H1 (cell line): Measurements from ENCODE around the gene PVR. TPM values are rescaled to one million over a fixed set of nuclear protein-coding genes. Genes with fewer than 3 reads are reported as not detected.

Experiments
- microRNA counts: library from miRNA; unstranded; fragments of <30 nt; microRNA quantifications from one replicate; lab custom pipeline; 2015
- microRNA-seq, 2 experiments: library from miRNA; unstranded; fragments of <30 nt; microRNA quantifications; one replicate each; pipeline versions ENCODE4 to v1.2.0, GENCODE V29; 2016 to 2020; ENCODE audit warnings: borderline microRNAs expressed in 2 of 2, borderline number of aligned reads in 2 of 2, borderline replicate concordance in 1 of 2
- polyA plus RNA-seq, 7 experiments: library from polyadenylated mRNA; depleted of rRNA in 3 of 7; stranded (reverse) in 5 of 7; unstranded in 2 of 7; fragments of >200 nt in 5 of 7; fragments of 200-250 nt in 2 of 7; gene quantifications; 1 replicate in 5 of 7; 2 replicates in 1 of 7; 4 replicates in 1 of 7; pipeline versions ENCODE4 v1.2.1 to v1.2.3, GENCODE V29; 2011 to 2013; ENCODE audit warnings: missing spikeins in 2 of 7, mixed read lengths in 2 of 7
- total RNA-seq: library from RNA; stranded (reverse); fragmentation: NEBNext Ultra II Directional; extraction: Animal tissue kit (Norgen Biotek cat#: 25700); gene quantifications from 2 replicates; pipeline ENCODE4 v1.2.1, GENCODE V29; 2021

Gene PVR
- total and polyA plus RNA-seq, 2 of the 8 experiments (the other 6 are each of a cell fraction or from before 2014, with no cell fraction given) = 13.3 to 14.8 TPM

MicroRNAs within 50 kb of the gene (microRNA counts, 767-probe panel; counts per million panel counts)
- 879 counts per million, percentile 95 among the panel's probes with 10 or more counts for microRNA hsa-miR-4531 (lab: Ali Mortazavi, UCI)

Small RNA genes lying within 50 kb of the gene (microRNA-seq; reads per million reads assigned to microRNA genes)
- gene MIR4531 = 0 reads per million in 2 experiments

Other genes starting within 250 kb of the PVR start
- gene ZNF285, start 242.3 kb upstream of the PVR start, total RNA-seq = 1.7 and 2.5 TPM in 2 replicates
- gene ZNF285, start 242.3 kb upstream of the PVR start, polyA plus RNA-seq (2011; rRNA removed) = 0.50 and 0.83 TPM in 2 replicates
- 3.0 and 3.9 TPM in 2 replicates for gene ZNF229, start 195.4 kb upstream of the PVR start, total RNA-seq
- gene ZNF229, start 195.4 kb upstream of the PVR start, polyA plus RNA-seq (2011; rRNA removed) = 0.49 and 0.74 TPM in 2 replicates
- 7.3 and 8.5 TPM in 2 replicates for gene ZNF180, start 143.4 kb upstream of the PVR start, total RNA-seq
- 1.2 and 1.3 TPM in 2 replicates for gene ZNF180, start 143.4 kb upstream of the PVR start, polyA plus RNA-seq (2011; rRNA removed)
- gene CEACAM20, start 114.2 kb upstream of the PVR start, total RNA-seq = not detected in 2 replicates
- not detected in 2 replicates for gene CEACAM20, start 114.2 kb upstream of the PVR start, polyA plus RNA-seq (2011; rRNA removed)
- not detected in 2 replicates for gene IGSF23, start 30.3 kb upstream of the PVR start, total RNA-seq
- gene IGSF23, start 30.3 kb upstream of the PVR start, polyA plus RNA-seq (2011; rRNA removed) = not detected in 2 replicates
- 2.7 and 3.1 TPM in 2 replicates for gene CEACAM19, start 27.6 kb downstream of the PVR start, total RNA-seq
- 3.4 and 4.0 TPM in 2 replicates for gene CEACAM19, start 27.6 kb downstream of the PVR start, polyA plus RNA-seq (2011; rRNA removed)
- not detected in 2 replicates for gene CEACAM16, start 55.2 kb downstream of the PVR start, total RNA-seq
- not detected in 2 replicates for gene CEACAM16, start 55.2 kb downstream of the PVR start, polyA plus RNA-seq (2011; rRNA removed)
- gene BCL3, start 104.8 kb downstream of the PVR start, total RNA-seq = 1.7 and 2.4 TPM in 2 replicates
- 0.88 and 3.0 TPM in 2 replicates for gene BCL3, start 104.8 kb downstream of the PVR start, polyA plus RNA-seq (2011; rRNA removed)
- 17.4 and 19.2 TPM in 2 replicates for gene CBLC, start 134.0 kb downstream of the PVR start, total RNA-seq
- 35.7 and 53.4 TPM in 2 replicates for gene CBLC, start 134.0 kb downstream of the PVR start, polyA plus RNA-seq (2011; rRNA removed)
- 81.4 and 83.0 TPM in 2 replicates for gene BCAM, start 165.2 kb downstream of the PVR start, total RNA-seq
- gene BCAM, start 165.2 kb downstream of the PVR start, polyA plus RNA-seq (2011; rRNA removed) = 32.5 and 84.3 TPM in 2 replicates
- gene NECTIN2, start 202.4 kb downstream of the PVR start, total RNA-seq = 181 and 184 TPM in 2 replicates
- 237 and 318 TPM in 2 replicates for gene NECTIN2, start 202.4 kb downstream of the PVR start, polyA plus RNA-seq (2011; rRNA removed)
- gene TOMM40, start 247.3 kb downstream of the PVR start, total RNA-seq = 178 and 179 TPM in 2 replicates
- gene TOMM40, start 247.3 kb downstream of the PVR start, polyA plus RNA-seq (2011; rRNA removed) = 154 and 189 TPM in 2 replicates